GM12874 (cell line): Measurements from ENCODE around the gene GNAS-AS1.

Experiments
- CTCF ChIP-seq: IDR thresholded peaks from 2 replicates; pipeline ENCODE4 v1.5.1; 2011; ENCODE audit warnings: low read depth, mild to moderate bottlenecking, control low read depth, low read length, moderate library complexity; ENCODE audit not compliant: insufficient read depth

GNAS-AS1 gene

GRCh38 chr20:58825450-58825849, 25.3 kb downstream of the GNAS-AS1 start:
- no peak for TF ChIP-seq CTCF

GRCh38 chr20:58824843-58825242, 25.9 kb downstream of the GNAS-AS1 start:
- TF ChIP-seq CTCF = no peak

- TF ChIP-seq CTCF = no peak
Observed at GRCh38 chr20:58822748-58823730, 27.7 kb downstream of the GNAS-AS1 start.

- TF ChIP-seq CTCF = 0 out of 2 replicates have a peak, but pooled peaks have one; percentile 10
Observed at GRCh38 chr20:58822149-58822548, 28.6 kb downstream of the GNAS-AS1 start.

- no peak for TF ChIP-seq CTCF
Observed at GRCh38 chr20:58819921-58820320, 30.8 kb downstream of the GNAS-AS1 start.

- no peak for TF ChIP-seq CTCF
Observed at GRCh38 chr20:58818586-58819285, 32.0 kb downstream of the GNAS-AS1 start.

- TF ChIP-seq CTCF = no peak
Observed at GRCh38 chr20:58817748-58818147, 33.0 kb downstream of the GNAS-AS1 start.
